Prostate gland (tissue), 2 donors: ENCODE results near the gene MAPKAPK3. TPM values are rescaled to one million over a fixed set of nuclear protein-coding genes. Genes with fewer than 3 reads are reported as not detected.

Experiments used
- DNase-seq: peaks from one replicate; pipeline ENCODE4 v3.0.0-alpha.2; 2019; ENCODE audit warnings: low spot score
- H3K27ac ChIP-seq, 2 donors: fragments of 200-600 bp; sonication (generic); 2 replicates each; pipeline ENCODE4 v1.5.1; 2017 to 2019
- H3K27me3 ChIP-seq: fragments of 200-600 bp; sonication (generic); replicated peaks from 2 replicates; pipeline ENCODE4 v1.5.1; 2019; ENCODE audit not compliant: insufficient read depth
- H3K36me3 ChIP-seq, 2 donors: fragments of 200-600 bp; sonication (generic); 1 replicate in 1 of 2; 2 replicates in 1 of 2; pipeline versions ENCODE4 v1.5.1 to v1.8.1; 2017 to 2019
- H3K4me1 ChIP-seq: fragments of 200-600 bp; sonication (generic); replicated peaks from 2 replicates; pipeline ENCODE4 v1.5.1; 2019
- H3K4me3 ChIP-seq, 2 donors: fragments of 200-600 bp; sonication (generic); 2 replicates each; pipeline ENCODE4 v1.5.1; 2017 to 2019
- H3K9me3 ChIP-seq: fragments of 200-600 bp; sonication (generic); 2 replicates; pipeline ENCODE4 v1.5.1; 2017
- CTCF ChIP-seq, 4 experiments: fragments of 200-600 bp in 2 of 4; fragments of 450-650 bp in 2 of 4; sonication (generic) in 2 of 4; IDR thresholded peaks; 1 replicate in 3 of 4; 2 replicates in 1 of 4; pipeline ENCODE4 v1.5.1; 2016 to 2019; ENCODE audit warnings: antibody characterized with exemption in 4 of 4, mild to moderate bottlenecking in 2 of 4, moderate library complexity in 2 of 4
- POLR2A ChIP-seq: fragments of 450-650 bp; IDR thresholded peaks from one replicate; pipeline ENCODE4 v1.6.1; 2016; ENCODE audit warnings: antibody characterized with exemption, mild to moderate bottlenecking
- POLR2AphosphoS5 ChIP-seq: sonication (generic); formaldehyde crosslinking; IDR thresholded peaks from one replicate; pipeline ENCODE4 v1.6.1; 2017; ENCODE audit warnings: antibody characterized with exemption
- WGBS: methylation state at CpG from one replicate; pipeline ENCODE4 v1.1.5; 2018; 5-methylcytosine and 5-hydroxymethylcytosine counted together
- intact Hi-C: fragments of 100-400 bp; cut with DNase I; formaldehyde crosslinking; loops from one replicate; pipeline ENCODE4 v1.14.2; 2022
- total RNA-seq, 2 donors: library from RNA; depleted of rRNA; stranded (reverse); fragments of >200 nt; gene quantifications; one replicate each; pipeline ENCODE4 v1.1.0, GENCODE V29; 2016

MAPKAPK3 gene
- total RNA-seq, 2 donors from 2014 or later = 33.2 to 52.3 TPM

GRCh38 chr3:50610992-50611463 is 5.9 kb upstream of the MAPKAPK3 start:
- Histone ChIP-seq H3K27ac (peak overlapping the region; percentile 71 to 78), H3K36me3 (no peaks in the 10 kb centered on the region), H3K9me3 (no peaks in the 10 kb centered on the region), H3K4me1 (peaks cover 2% of the 10 kb centered on the region), H3K27me3 (no peaks in the 10 kb centered on the region), H3K4me3 (peak overlapping the region; percentile 52 to 62)
- 11% methylated on average over 10 of the region's 10 CpGs for WGBS
- TF ChIP-seq CTCF (IDR thresholded peaks at IDR 0.05) (no peak), POLR2A (no peak), POLR2AphosphoS5 (no peak)
- intact Hi-C loops = loop anchor here (5.0 to 10.0 kb wide), 2 partner anchors 254 to 1064 kb away; partner anchors contain the start of genes TEX264 and TMEM115
- no peak for DNase-seq

- peak; percentile 91 for DNase-seq
- WGBS = under 1% methylated on average over 62 of the region's 75 CpGs
- intact Hi-C loops = loop anchor here (5.0 to 10.0 kb wide), 2 partner anchors 254 to 1063 kb away; partner anchors contain the start of genes TEX264 and TMEM115
- Histone ChIP-seq H3K4me1 (peaks cover 2% of the 10 kb centered on the region), H3K4me3 (peak within 1 kb of the TSS; percentile 52 to 62), H3K36me3 (no peaks in the 10 kb centered on the region), H3K27me3 (no peaks in the 10 kb centered on the region), H3K9me3 (no peaks in the 10 kb centered on the region), H3K27ac (peak within 1 kb of the TSS; percentile 71 to 78)
- TF ChIP-seq POLR2A = peak; percentile 92
- peak in 1 of 4 experiments; percentile 39 for TF ChIP-seq CTCF (IDR thresholded peaks at IDR 0.05)
- TF ChIP-seq POLR2AphosphoS5 = no peak
Measured at GRCh38 chr3:50611464-50612233, 5.3 kb upstream of the MAPKAPK3 start, which contains the start of gene CISH. CISH (minus strand) TSS chr3:50611774; CDS start chr3:50611650, 124 bp downstream.

GRCh38 chr3:50612234-50612882 is 4.6 kb upstream of the MAPKAPK3 start:
- Histone ChIP-seq H3K4me3 (peak overlapping the region; percentile 52 to 62), H3K4me1 (peaks cover 3% of the 10 kb centered on the region), H3K27me3 (no peaks in the 10 kb centered on the region), H3K36me3 (no peaks in the 10 kb centered on the region), H3K27ac (peak overlapping the region; percentile 71 to 78), H3K9me3 (no peaks in the 10 kb centered on the region)
- DNase-seq = no peak
- 8% methylated on average over 29 of the region's 29 CpGs for WGBS
- intact Hi-C loops = loop anchor here (5.0 to 10.0 kb wide), 2 partner anchors 255 to 1062 kb away; partner anchors contain the start of genes TEX264 and TMEM115
- TF ChIP-seq POLR2A (peak; percentile 15), CTCF (IDR thresholded peaks at IDR 0.05) (no peak)

GRCh38 chr3:50612970-50613846 is 3.7 kb upstream of the MAPKAPK3 start:
- H3K27me3 ChIP-seq = no peaks in the 10 kb centered on the region
- H3K27ac ChIP-seq = no peak overlapping the region
- DNase-seq = no peak
- H3K36me3 ChIP-seq = no peaks in the 10 kb centered on the region
- WGBS = 71% methylated on average over 6 of the region's 6 CpGs
- H3K9me3 ChIP-seq = no peaks in the 10 kb centered on the region
- TF ChIP-seq CTCF (IDR thresholded peaks at IDR 0.05) = no peak
- no peak for TF ChIP-seq POLR2A
- no peak for TF ChIP-seq POLR2AphosphoS5
- intact Hi-C loops = loop anchor here (5.0 to 10.0 kb wide), 2 partner anchors 256 to 1062 kb away; partner anchors contain the start of genes TEX264 and TMEM115
- H3K4me3 ChIP-seq = no peak overlapping the region
- peaks cover 8% of the 10 kb centered on the region for H3K4me1 ChIP-seq
